CD14-positive monocyte (primary cell): ENCODE results near the gene GCNT1. TPM values are rescaled to one million over a fixed set of nuclear protein-coding genes. Genes with fewer than 3 reads are reported as not detected.
A peak's percentile ranks its signal among the peaks of the same experiment; 100 is the strongest.

Source experiments
- DNase-seq, 3 donors: peaks; one replicate each; pipeline ENCODE4 v3.0.0-alpha.2; 2011 to 2022
- H2AFZ ChIP-seq: 2 replicates; pipeline ENCODE4 v1.6.0; 2012; ENCODE audit warnings: mild to moderate bottlenecking, low read depth, low read length, inconsistent platforms; ENCODE audit not compliant: insufficient read depth, poor library complexity, severe bottlenecking
- H3K27ac ChIP-seq, 2 donors: 1 replicate in 1 of 2; 2 replicates in 1 of 2; pipeline ENCODE4 v1.5.1; 2012 to 2013; ENCODE audit warnings: low read length in 2 of 2, control low read depth in 1 of 2, inconsistent platforms in 1 of 2, low read depth in 1 of 2, mild to moderate bottlenecking in 1 of 2
- H3K27me3 ChIP-seq, 2 donors: one replicate each; pipeline versions ENCODE4 v1.6.0 to v1.6.1; 2011 to 2013; ENCODE audit warnings: low read length in 2 of 2; ENCODE audit not compliant: control insufficient read depth in 2 of 2, insufficient read depth in 2 of 2
- H3K36me3 ChIP-seq, 2 donors: replicated peaks in 1 of 2; 1 replicate in 1 of 2; 2 replicates in 1 of 2; pipeline versions ENCODE4 v1.5.1 to v1.6.1; 2012 to 2013; ENCODE audit warnings: low read length in 2 of 2, control low read depth in 1 of 2, inconsistent platforms in 1 of 2, mild to moderate bottlenecking in 1 of 2; ENCODE audit not compliant: insufficient read depth in 2 of 2, control insufficient read depth in 1 of 2
- H3K4me1 ChIP-seq, 2 donors: 1 replicate in 1 of 2; 2 replicates in 1 of 2; pipeline versions ENCODE4 v1.5.1 to v1.6.1; 2012 to 2013; ENCODE audit warnings: low read length in 2 of 2, control low read depth in 1 of 2, inconsistent platforms in 1 of 2, mild to moderate bottlenecking in 1 of 2, moderate library complexity in 1 of 2; ENCODE audit not compliant: insufficient read depth in 2 of 2, control insufficient read depth in 1 of 2
- H3K4me2 ChIP-seq: replicated peaks from 2 replicates; pipeline ENCODE3; 2012; ENCODE audit warnings: low read length, moderate library complexity, mild to moderate bottlenecking; ENCODE audit not compliant: poor library complexity, severe bottlenecking; ENCODE audit errors: extremely low read depth
- H3K4me3 ChIP-seq, 3 experiments: fragments of 200-600 bp in 1 of 3; sonication (generic) in 1 of 3; replicated peaks in 1 of 3; 1 replicate in 2 of 3; 2 replicates in 1 of 3; pipeline ENCODE4 v1.5.1; 2011 to 2013; ENCODE audit warnings: low read length in 3 of 3, mild to moderate bottlenecking in 3 of 3, control low read depth in 2 of 3, low read depth in 2 of 3, inconsistent platforms in 1 of 3, moderate library complexity in 1 of 3
- H3K79me2 ChIP-seq: 2 replicates; pipeline ENCODE4 v1.6.0; 2012; ENCODE audit warnings: mild to moderate bottlenecking, control low read depth, inconsistent platforms, low read length, moderate library complexity; ENCODE audit not compliant: insufficient read depth
- H3K9ac ChIP-seq: 2 replicates; pipeline ENCODE4 v1.6.0; 2017; ENCODE audit warnings: low read length, mild to moderate bottlenecking; ENCODE audit not compliant: insufficient read depth, poor library complexity, severe bottlenecking
- H3K9me3 ChIP-seq, 2 donors: replicated peaks in 1 of 2; 1 replicate in 1 of 2; 2 replicates in 1 of 2; pipeline versions ENCODE4 v1.5.1 to v1.6.1; 2012 to 2013; ENCODE audit warnings: low read length in 2 of 2, control low read depth in 1 of 2; ENCODE audit not compliant: control insufficient read depth in 1 of 2, insufficient read depth in 1 of 2
- H4K20me1 ChIP-seq: 2 replicates; pipeline ENCODE4 v1.6.0; 2012; ENCODE audit warnings: mild to moderate bottlenecking, low read length, control low read depth, moderate library complexity; ENCODE audit not compliant: insufficient read depth
- H3K27ac Mint-ChIP-seq, 7 donors: one replicate each; pipeline ENCODE4 v1.8.0; 2020; ENCODE audit warnings: mild to moderate bottlenecking in 7 of 7, mixed read lengths in 7 of 7, moderate library complexity in 6 of 7, inconsistent platforms in 2 of 7
- H3K27me3 Mint-ChIP-seq, 3 donors: one replicate each; pipeline ENCODE4 v1.8.0; 2021 to 2022; ENCODE audit warnings: low read depth in 3 of 3, mild to moderate bottlenecking in 3 of 3, mixed read lengths in 3 of 3, moderate library complexity in 3 of 3, inconsistent platforms in 1 of 3
- H3K36me3 Mint-ChIP-seq, 2 donors: one replicate each; pipeline ENCODE4 v1.8.0; 2020; ENCODE audit warnings: mixed read lengths in 2 of 2, inconsistent platforms in 1 of 2, mild to moderate bottlenecking in 1 of 2
- H3K4me1 Mint-ChIP-seq: one replicate; pipeline ENCODE4 v1.8.0; 2020; ENCODE audit warnings: mild to moderate bottlenecking, mixed read lengths
- H3K4me3 Mint-ChIP-seq, 2 donors: one replicate each; pipeline ENCODE4 v1.8.0; 2020; ENCODE audit warnings: mild to moderate bottlenecking in 2 of 2, mixed read lengths in 2 of 2, moderate library complexity in 1 of 2
- H3K9me3 Mint-ChIP-seq, 7 donors: one replicate each; pipeline ENCODE4 v1.8.0; 2020 to 2022; ENCODE audit warnings: mixed read lengths in 7 of 7, mild to moderate bottlenecking in 6 of 7, moderate library complexity in 6 of 7, inconsistent platforms in 2 of 7
- WGBS: methylation state at CpG from one replicate; pipeline ENCODE4 v1.1.5; 2013; ENCODE audit warnings: missing lambda C conversion rate; ENCODE audit not compliant: insufficient coverage; 5-methylcytosine and 5-hydroxymethylcytosine counted together
- intact Hi-C, 2 donors: fragments of 100-400 bp; cut with micrococcal nuclease; formaldehyde crosslinking; loops; one replicate each; pipeline versions ENCODE4 v1.15.0 to v1.15.1; 2023
- polyA plus RNA-seq, 3 donors: library from polyadenylated mRNA; depleted of rRNA in 1 of 3; unstranded in 2 of 3; stranded (reverse) in 1 of 3; fragments of 300-500 nt in 2 of 3; fragments of >200 nt in 1 of 3; fragmentation: Illumina TruSeq in 2 of 3; gene quantifications; 1 replicate in 2 of 3; 2 replicates in 1 of 3; pipeline ENCODE4 v1.2.3, GENCODE V29; 2012 to 2021
- TF ChIP-seq, protein P1 (sequence below): fragments of 200-600 bp; IDR thresholded peaks from one replicate; pipeline ENCODE4 v1.8.0; 2022; ENCODE audit warnings: antibody characterized with exemption, mild to moderate bottlenecking

GCNT1 gene
- polyA plus RNA-seq, 3 donors, result 8.4 to 15.4 (median 9.3) TPM

DNA sequence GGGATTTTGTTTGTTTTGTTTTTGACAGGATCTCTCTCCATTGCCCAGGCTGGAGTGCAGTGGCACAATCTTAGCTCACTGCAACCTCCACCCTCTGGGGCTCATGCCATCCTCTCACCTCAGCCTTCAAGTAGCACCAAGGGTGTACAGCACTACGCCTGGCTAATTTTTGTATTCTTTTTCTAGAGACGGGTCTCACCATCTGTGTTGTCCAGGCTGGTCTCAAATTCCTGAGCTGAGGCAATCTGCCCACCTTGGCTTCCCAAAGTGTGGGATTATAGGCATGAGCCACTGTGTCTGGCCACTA, 7.3 kb downstream of the GCNT1 start:
- H3K27ac ChIP-seq, result peak overlapping the region in 1 of 2 donors; percentile 57
- peaks cover 16% of the 10 kb centered on the region for H4K20me1 ChIP-seq
- no peak overlapping the region for H3K4me3 ChIP-seq
- H3K4me2 ChIP-seq, result no peak overlapping the region
- H3K79me2 ChIP-seq, result peaks cover 100% of the 10 kb centered on the region
- intact Hi-C loops, result no loop called here
- peaks cover under 1 to 40% of the 10 kb centered on the region in 2 donors for H3K4me1 ChIP-seq
- WGBS, result 100% methylated on average over 2 of the region's 2 CpGs
- TF ChIP-seq, protein P1, sequence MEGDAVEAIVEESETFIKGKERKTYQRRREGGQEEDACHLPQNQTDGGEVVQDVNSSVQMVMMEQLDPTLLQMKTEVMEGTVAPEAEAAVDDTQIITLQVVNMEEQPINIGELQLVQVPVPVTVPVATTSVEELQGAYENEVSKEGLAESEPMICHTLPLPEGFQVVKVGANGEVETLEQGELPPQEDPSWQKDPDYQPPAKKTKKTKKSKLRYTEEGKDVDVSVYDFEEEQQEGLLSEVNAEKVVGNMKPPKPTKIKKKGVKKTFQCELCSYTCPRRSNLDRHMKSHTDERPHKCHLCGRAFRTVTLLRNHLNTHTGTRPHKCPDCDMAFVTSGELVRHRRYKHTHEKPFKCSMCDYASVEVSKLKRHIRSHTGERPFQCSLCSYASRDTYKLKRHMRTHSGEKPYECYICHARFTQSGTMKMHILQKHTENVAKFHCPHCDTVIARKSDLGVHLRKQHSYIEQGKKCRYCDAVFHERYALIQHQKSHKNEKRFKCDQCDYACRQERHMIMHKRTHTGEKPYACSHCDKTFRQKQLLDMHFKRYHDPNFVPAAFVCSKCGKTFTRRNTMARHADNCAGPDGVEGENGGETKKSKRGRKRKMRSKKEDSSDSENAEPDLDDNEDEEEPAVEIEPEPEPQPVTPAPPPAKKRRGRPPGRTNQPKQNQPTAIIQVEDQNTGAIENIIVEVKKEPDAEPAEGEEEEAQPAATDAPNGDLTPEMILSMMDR, result no peak
- Mint-ChIP-seq H3K27me3 (peaks cover 0 to 1% (median 0%) of the 10 kb centered on the region in 3 donors), H3K9me3 (no peaks in the 10 kb centered on the region), H3K4me3 (no peak overlapping the region), H3K36me3 (peaks cover 18 to 52% of the 10 kb centered on the region in 2 donors), H3K27ac (peak overlapping the region in 4 of 7 donors; percentile 11 to 58 (median 42)), H3K4me1 (peaks cover 60% of the 10 kb centered on the region)
- H3K36me3 ChIP-seq, result no peaks in the 10 kb centered on the region
- H3K9ac ChIP-seq, result no peak overlapping the region
- no peaks in the 10 kb centered on the region for H3K27me3 ChIP-seq
- H2AFZ ChIP-seq, result no peak overlapping the region
- DNase-seq, result no peak
- no peaks in the 10 kb centered on the region for H3K9me3 ChIP-seq

DNA sequence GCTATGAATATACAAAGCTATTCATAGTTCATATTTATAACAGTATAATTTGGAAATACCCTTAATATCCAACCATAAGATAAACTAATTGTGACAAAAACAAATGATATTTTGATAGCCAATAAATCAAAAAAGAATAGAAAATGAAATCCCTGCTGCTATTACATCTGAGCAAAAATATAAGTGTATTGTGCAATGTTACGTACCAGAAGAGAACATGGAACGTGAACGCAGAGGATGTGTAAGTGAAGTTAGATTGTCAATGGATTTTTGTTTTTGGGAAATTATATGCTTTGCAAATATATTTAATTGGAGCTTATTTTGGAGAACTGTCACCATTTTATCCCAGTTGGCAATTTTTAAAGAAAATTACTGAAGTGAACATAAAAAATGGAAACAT, 15.4 kb downstream of the GCNT1 start:
- peak overlapping the region in 1 of 7 donors; percentile 49 for H3K27ac Mint-ChIP-seq
- Histone ChIP-seq H3K27me3 (no peaks in the 10 kb centered on the region), H3K9me3 (peaks cover 6 to 7% of the 10 kb centered on the region in 2 donors), H3K36me3 (no peaks in the 10 kb centered on the region), H3K27ac (peak overlapping the region in 1 of 2 donors; percentile 78), H3K79me2 (peaks cover 99% of the 10 kb centered on the region), H3K4me3 (peak overlapping the region in 1 of 3 experiments; percentile 0), H2AFZ (no peak overlapping the region), H3K4me2 (peak overlapping the region; percentile 6), H3K4me1 (peaks cover 47 to 48% of the 10 kb centered on the region in 2 donors), H3K9ac (no peak overlapping the region), H4K20me1 (no peaks in the 10 kb centered on the region)
- H3K4me3 Mint-ChIP-seq, result no peak overlapping the region
- no peaks in the 10 kb centered on the region for H3K27me3 Mint-ChIP-seq
- peaks cover 17 to 26% of the 10 kb centered on the region in 2 donors for H3K36me3 Mint-ChIP-seq
- DNase-seq, result no peak
- TF ChIP-seq, protein P1, result no peak
- peaks cover 62% of the 10 kb centered on the region for H3K4me1 Mint-ChIP-seq
- intact Hi-C loops, result no loop called here
- H3K9me3 Mint-ChIP-seq, result peaks cover 7 to 12% (median 8%) of the 10 kb centered on the region in 7 donors
- 0% methylated on average over 3 of the region's 3 CpGs for WGBS
